ENCODE results near the gene ARCN1. TPM values are rescaled to one million over a fixed set of nuclear protein-coding genes. Genes with fewer than 3 reads are reported as not detected.

ARCN1 gene
- total RNA-seq, 1 donor from 2014 or later: 140 TPM

- no peaks in the 10 kb centered on the region for H3K27me3 Mint-ChIP-seq (ENCODE audit: low read depth)
- H3K36me3 Mint-ChIP-seq: peaks cover 6% of the 10 kb centered on the region
- peak overlapping the region; percentile 94 for H3K27ac Mint-ChIP-seq
- peaks cover 24% of the 10 kb centered on the region for H3K4me1 Mint-ChIP-seq
- DNase-seq (ENCODE audit: low spot score in 2 of 2, unreplicated experiment in 2 of 2): no peak
- TF ChIP-seq CTCF (IDR thresholded peaks at IDR 0.05; ENCODE audit: unreplicated experiment): no peak
- no peaks in the 10 kb centered on the region for H3K9me3 Mint-ChIP-seq
- H3K4me3 Mint-ChIP-seq: peak overlapping the region; percentile 93
Measured at GRCh38 chr11:118531597-118532084, 40.6 kb upstream of the ARCN1 start.

- peaks cover 6% of the 10 kb centered on the region for H3K36me3 Mint-ChIP-seq
- no peak for TF ChIP-seq CTCF (IDR thresholded peaks at IDR 0.05; ENCODE audit: unreplicated experiment)
- peak overlapping the region; percentile 94 for H3K27ac Mint-ChIP-seq
- no peaks in the 10 kb centered on the region for H3K9me3 Mint-ChIP-seq
- H3K4me3 Mint-ChIP-seq: peak overlapping the region; percentile 93
- no peaks in the 10 kb centered on the region for H3K27me3 Mint-ChIP-seq (ENCODE audit: low read depth)
- no peak for DNase-seq (ENCODE audit: low spot score in 2 of 2, unreplicated experiment in 2 of 2)
- peaks cover 24% of the 10 kb centered on the region for H3K4me1 Mint-ChIP-seq
Measured at GRCh38 chr11:118532091-118532490, 40.1 kb upstream of the ARCN1 start.

- Mint-ChIP-seq H3K27me3 (ENCODE audit: low read depth) (no peaks in the 10 kb centered on the region), H3K27ac (no peak overlapping the region), H3K9me3 (no peaks in the 10 kb centered on the region), H3K4me3 (peak overlapping the region; percentile 93), H3K36me3 (peaks cover 10% of the 10 kb centered on the region), H3K4me1 (peaks cover 24% of the 10 kb centered on the region)
- no peak for TF ChIP-seq CTCF (IDR thresholded peaks at IDR 0.05; ENCODE audit: unreplicated experiment)
- no peak for DNase-seq (ENCODE audit: low spot score in 2 of 2, unreplicated experiment in 2 of 2)
Measured at GRCh38 chr11:118532852-118533768, 39.1 kb upstream of the ARCN1 start.

- no peaks in the 10 kb centered on the region for H3K9me3 Mint-ChIP-seq
- no peaks in the 10 kb centered on the region for H3K27me3 Mint-ChIP-seq (ENCODE audit: low read depth)
- no peak for DNase-seq (ENCODE audit: low spot score in 2 of 2, unreplicated experiment in 2 of 2)
- H3K4me3 Mint-ChIP-seq: no peak overlapping the region
- H3K36me3 Mint-ChIP-seq: peaks cover 12% of the 10 kb centered on the region
- TF ChIP-seq CTCF (IDR thresholded peaks at IDR 0.05; ENCODE audit: unreplicated experiment): no peak
- peaks cover 23% of the 10 kb centered on the region for H3K4me1 Mint-ChIP-seq
- no peak overlapping the region for H3K27ac Mint-ChIP-seq
Measured at GRCh38 chr11:118533769-118534729, 38.2 kb upstream of the ARCN1 start.

GRCh38 chr11:118535261-118535660 is 36.9 kb upstream of the ARCN1 start:
- Mint-ChIP-seq H3K27me3 (ENCODE audit: low read depth) (no peaks in the 10 kb centered on the region), H3K27ac (no peak overlapping the region), H3K9me3 (no peaks in the 10 kb centered on the region), H3K4me1 (peaks cover 11% of the 10 kb centered on the region), H3K4me3 (no peak overlapping the region), H3K36me3 (peaks cover 16% of the 10 kb centered on the region)
- DNase-seq (ENCODE audit: low spot score in 2 of 2, unreplicated experiment in 2 of 2): no peak
- TF ChIP-seq CTCF (IDR thresholded peaks at IDR 0.05; ENCODE audit: unreplicated experiment): no peak
